NB4 (cell line): ENCODE results near the gene PGAM5.

Experiments used
- MYC ChIP-seq: IDR thresholded peaks from 2 replicates; pipeline ENCODE4 v1.6.1; 2011; ENCODE audit warnings: low read depth, low read length
- TF ChIP-seq, protein P1 (sequence below): IDR thresholded peaks from one replicate; pipeline ENCODE4 v1.5.1; 2012; ENCODE audit warnings: low read depth, low read length

DNA sequence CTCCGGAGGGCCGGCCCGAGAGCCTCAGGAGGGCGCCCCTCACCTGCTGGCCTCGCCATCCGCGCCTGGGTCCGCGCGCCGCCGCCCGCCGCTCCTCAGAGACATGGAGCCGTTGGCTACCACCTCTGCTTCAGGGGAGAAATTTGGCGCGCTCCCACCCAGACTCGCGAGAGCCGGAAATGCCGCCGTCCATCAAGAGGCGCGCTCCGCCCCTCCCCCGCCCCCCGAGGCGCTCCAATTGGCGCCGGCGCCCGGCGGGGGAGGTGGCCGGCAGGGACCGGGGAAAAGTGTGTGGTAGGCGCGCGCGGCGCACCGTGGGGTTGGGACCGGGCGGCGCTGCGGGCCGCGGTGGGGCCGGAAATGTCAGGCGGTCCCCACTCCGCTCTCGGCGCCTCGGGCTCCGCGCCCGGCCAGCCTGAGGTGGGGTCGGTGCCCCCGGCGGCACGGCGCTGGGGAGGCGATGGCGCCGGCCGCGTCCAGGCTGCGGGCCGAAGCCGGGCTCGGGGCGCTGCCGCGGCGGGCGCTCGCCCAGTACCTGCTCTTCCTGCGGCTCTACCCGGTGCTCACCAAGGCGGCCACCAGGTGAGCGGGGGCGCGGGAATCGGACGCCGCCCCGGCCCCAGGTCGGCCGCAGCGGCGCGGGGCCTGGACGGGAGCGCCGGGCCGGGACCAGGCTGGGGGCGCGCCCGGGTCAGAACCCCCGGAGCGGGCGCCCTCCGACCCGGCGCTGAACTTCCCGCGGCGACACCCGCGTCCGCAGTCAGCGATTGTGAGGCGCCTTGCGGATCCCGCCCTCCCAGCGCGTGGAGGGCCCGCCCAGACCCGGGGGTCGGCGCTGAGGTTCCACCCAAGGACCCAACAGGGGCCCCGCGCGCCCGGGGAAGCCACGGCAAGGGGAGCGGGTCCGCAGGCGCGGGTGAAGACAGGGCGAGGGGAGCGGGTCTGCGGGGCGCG, 23.2 kb upstream of the PGAM5 start, which contains the start of the genes POLE and PXMP2:
- peak; percentile 45 for TF ChIP-seq MYC
- TF ChIP-seq, protein P1, sequence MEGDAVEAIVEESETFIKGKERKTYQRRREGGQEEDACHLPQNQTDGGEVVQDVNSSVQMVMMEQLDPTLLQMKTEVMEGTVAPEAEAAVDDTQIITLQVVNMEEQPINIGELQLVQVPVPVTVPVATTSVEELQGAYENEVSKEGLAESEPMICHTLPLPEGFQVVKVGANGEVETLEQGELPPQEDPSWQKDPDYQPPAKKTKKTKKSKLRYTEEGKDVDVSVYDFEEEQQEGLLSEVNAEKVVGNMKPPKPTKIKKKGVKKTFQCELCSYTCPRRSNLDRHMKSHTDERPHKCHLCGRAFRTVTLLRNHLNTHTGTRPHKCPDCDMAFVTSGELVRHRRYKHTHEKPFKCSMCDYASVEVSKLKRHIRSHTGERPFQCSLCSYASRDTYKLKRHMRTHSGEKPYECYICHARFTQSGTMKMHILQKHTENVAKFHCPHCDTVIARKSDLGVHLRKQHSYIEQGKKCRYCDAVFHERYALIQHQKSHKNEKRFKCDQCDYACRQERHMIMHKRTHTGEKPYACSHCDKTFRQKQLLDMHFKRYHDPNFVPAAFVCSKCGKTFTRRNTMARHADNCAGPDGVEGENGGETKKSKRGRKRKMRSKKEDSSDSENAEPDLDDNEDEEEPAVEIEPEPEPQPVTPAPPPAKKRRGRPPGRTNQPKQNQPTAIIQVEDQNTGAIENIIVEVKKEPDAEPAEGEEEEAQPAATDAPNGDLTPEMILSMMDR: no peak
